RWPE2 (cell line): ENCODE results near the gene HPS6.

Experiments used
- ATAC-seq: fragments of 200-7000 bp; cut with Tn5 transposase; 3 replicates; pipeline ENCODE4 v1.9.1; 2021; ENCODE audit warnings: low read depth
- DNase-seq: peaks from one replicate; pipeline ENCODE4 v3.0.0-alpha.2; 2020; ENCODE audit warnings: low spot score
- H3K27ac ChIP-seq: fragments of 450-650 bp; 2 replicates; pipeline ENCODE4 v1.5.1; 2017; ENCODE audit warnings: mild to moderate bottlenecking; ENCODE audit not compliant: poor library complexity, severe bottlenecking
- H3K27me3 ChIP-seq: fragments of 250-450 bp; sonication (Bioruptor Pico); 2 replicates; pipeline ENCODE4 v1.5.1; 2021; ENCODE audit warnings: mild to moderate bottlenecking, moderate library complexity; ENCODE audit not compliant: insufficient read depth, poor library complexity, severe bottlenecking
- H3K36me3 ChIP-seq: fragments of 250-450 bp; sonication (Bioruptor Pico); 2 replicates; pipeline ENCODE4 v1.5.1; 2020; ENCODE audit warnings: low read depth, mild to moderate bottlenecking, moderate library complexity
- H3K4me1 ChIP-seq: fragments of 250-450 bp; sonication (Bioruptor Pico); 2 replicates; pipeline ENCODE4 v1.5.1; 2021; ENCODE audit warnings: mild to moderate bottlenecking, moderate library complexity; ENCODE audit not compliant: insufficient read depth, poor library complexity, severe bottlenecking
- H3K4me3 ChIP-seq: fragments of 250-450 bp; sonication (Bioruptor Pico); 2 replicates; pipeline ENCODE4 v1.5.1; 2021; ENCODE audit warnings: mild to moderate bottlenecking, moderate library complexity; ENCODE audit not compliant: severe bottlenecking
- H3K9me3 ChIP-seq: fragments of 250-450 bp; sonication (Bioruptor Pico); 2 replicates; pipeline ENCODE4 v1.5.1; 2021; ENCODE audit warnings: mild to moderate bottlenecking, moderate library complexity; ENCODE audit not compliant: severe bottlenecking
- CTCF ChIP-seq: fragments of 450-650 bp; IDR thresholded peaks from one replicate; pipeline ENCODE4 v1.5.1; 2017; ENCODE audit warnings: mild to moderate bottlenecking, moderate library complexity; ENCODE audit not compliant: poor library complexity, severe bottlenecking

HPS6 gene

GRCh38 chr10:102086196-102086595 is 21.0 kb downstream of the HPS6 start:
- no peak for DNase-seq
- Histone ChIP-seq H3K9me3 (no peaks in the 10 kb centered on the region), H3K4me1 (no peaks in the 10 kb centered on the region), H3K36me3 (no peaks in the 10 kb centered on the region), H3K27ac (no peak overlapping the region), H3K4me3 (no peak overlapping the region), H3K27me3 (no peaks in the 10 kb centered on the region)
- TF ChIP-seq CTCF, result no peak
- no peak for ATAC-seq

GRCh38 chr10:102090772-102091171 is 25.6 kb downstream of the HPS6 start:
- no peak for DNase-seq
- Histone ChIP-seq H3K27me3 (no peaks in the 10 kb centered on the region), H3K4me3 (no peak overlapping the region), H3K27ac (no peak overlapping the region), H3K36me3 (no peaks in the 10 kb centered on the region), H3K9me3 (no peaks in the 10 kb centered on the region), H3K4me1 (no peaks in the 10 kb centered on the region)
- peak; percentile 19; the same call in 1 of the 3 replicates for ATAC-seq
- no peak for TF ChIP-seq CTCF

DNA sequence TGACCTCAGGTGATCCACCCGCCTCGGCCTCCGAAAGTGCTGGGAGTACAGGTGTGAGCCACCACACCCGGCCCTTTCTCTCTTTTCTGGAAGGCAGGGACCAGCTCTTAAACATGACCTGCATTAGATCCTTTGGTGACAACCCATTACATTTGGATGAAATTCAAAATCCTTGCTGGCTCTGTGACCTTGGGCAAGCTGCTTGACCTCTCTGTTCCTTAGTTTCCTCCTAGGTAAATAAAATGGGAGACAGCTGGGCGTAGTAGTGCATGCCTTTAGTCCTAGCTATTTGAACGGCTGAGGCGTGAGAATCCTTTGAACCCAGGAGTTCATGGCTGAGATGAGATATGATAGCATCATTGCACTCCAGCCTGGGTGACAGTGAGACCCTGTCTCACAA is 31.3 kb downstream of the HPS6 start:
- Histone ChIP-seq H3K4me1 (no peaks in the 10 kb centered on the region), H3K9me3 (no peaks in the 10 kb centered on the region), H3K4me3 (no peak overlapping the region), H3K36me3 (no peaks in the 10 kb centered on the region), H3K27me3 (no peaks in the 10 kb centered on the region), H3K27ac (no peak overlapping the region)
- DNase-seq (no peak), ATAC-seq (no peak)
- no peak for TF ChIP-seq CTCF

DNA sequence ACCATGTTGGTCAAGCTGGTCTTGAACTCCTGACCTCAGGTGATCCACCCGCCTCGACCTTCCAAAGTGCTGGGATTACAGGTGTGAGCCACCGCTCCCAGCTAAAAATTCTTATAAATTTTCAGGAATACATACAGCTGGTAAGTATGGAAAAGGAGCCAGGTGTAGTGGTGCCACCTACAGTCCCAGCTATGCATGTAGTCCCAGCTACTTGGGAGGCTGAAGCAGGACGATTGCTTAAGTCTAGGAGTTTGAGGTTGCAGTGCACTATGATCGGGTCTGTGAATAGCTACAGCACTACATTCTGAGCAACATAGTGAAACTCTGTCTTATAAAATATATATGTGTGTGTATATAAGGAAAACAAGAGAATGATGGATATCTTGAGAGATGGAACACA is 36.0 kb downstream of the HPS6 start:
- TF ChIP-seq CTCF, result peak; percentile 29
- H3K27ac ChIP-seq, result no peak overlapping the region
- ATAC-seq, result peak; percentile 60; the same call in 2 of the 3 replicates
- no peaks in the 10 kb centered on the region for H3K36me3 ChIP-seq
- DNase-seq, result no peak
- no peak overlapping the region for H3K4me3 ChIP-seq
- H3K27me3 ChIP-seq, result no peaks in the 10 kb centered on the region
- H3K4me1 ChIP-seq, result no peaks in the 10 kb centered on the region
- H3K9me3 ChIP-seq, result no peaks in the 10 kb centered on the region

DNA sequence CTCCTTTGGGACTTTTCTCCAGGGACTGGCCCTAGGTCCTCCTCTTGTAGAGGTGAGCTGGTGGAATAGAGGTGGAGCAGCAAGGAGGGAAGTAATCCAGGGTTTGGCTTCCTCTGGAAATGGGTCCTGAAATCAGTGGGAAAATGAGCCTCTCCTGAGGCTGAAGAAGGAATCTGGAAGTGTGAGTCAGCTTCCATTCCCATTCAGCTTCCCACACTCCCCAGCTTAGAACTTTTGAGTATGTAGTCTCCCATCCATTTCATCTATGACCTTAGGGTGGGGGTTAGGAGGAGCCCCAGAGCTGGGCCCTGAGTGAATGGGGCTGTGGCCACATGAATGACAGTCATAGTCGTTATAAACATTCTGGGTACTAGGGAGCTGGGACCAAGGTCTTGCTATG is 37.3 kb downstream of the HPS6 start:
- DNase-seq (no peak), ATAC-seq (no peak; the same call in none of the 3 replicates)
- Histone ChIP-seq H3K27me3 (no peaks in the 10 kb centered on the region), H3K27ac (no peak overlapping the region), H3K4me3 (no peak overlapping the region), H3K9me3 (no peaks in the 10 kb centered on the region), H3K36me3 (no peaks in the 10 kb centered on the region), H3K4me1 (no peaks in the 10 kb centered on the region)
- no peak for TF ChIP-seq CTCF
